ENCODE results near the gene USP47. TPM values are rescaled to one million over a fixed set of nuclear protein-coding genes. Genes with fewer than 3 reads are reported as not detected.

The USP47 gene
- total and polyA plus RNA-seq, 2 of the 13 experiments (the other 11 are each of a cell fraction or from before 2014, with no cell fraction given), result 12.2 to 52.7 TPM

DNA sequence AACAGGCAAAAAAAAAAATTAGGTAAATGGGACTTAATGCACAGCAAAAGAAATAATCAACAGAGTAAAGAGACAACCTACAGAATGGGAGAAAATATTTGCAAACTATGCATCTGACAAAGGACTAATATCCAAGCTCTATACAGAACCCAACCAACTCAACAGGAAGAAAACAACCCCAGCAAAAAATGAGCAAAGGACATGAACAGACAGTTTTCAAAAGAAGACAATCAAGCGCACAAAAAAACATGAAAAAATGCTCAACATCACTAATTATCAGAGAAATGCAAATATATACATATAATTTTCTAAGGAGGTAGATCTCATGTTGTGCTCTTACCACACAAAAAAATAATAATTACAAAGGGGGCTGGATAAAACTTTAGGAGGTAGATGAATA lies 36.5 kb upstream of the USP47 start:
- FAIRE-seq, result no peak
- Histone ChIP-seq H4K20me1 (ENCODE audit: insufficient read depth, low read length) (no peaks in the 10 kb centered on the region), H3K4me1 (ENCODE audit: insufficient read depth, low read length) (no peaks in the 10 kb centered on the region), H3K36me3 (replicated peaks in 1 of 2; ENCODE audit: control insufficient read depth in 1 of 2, insufficient read depth in 2 of 2, low read length in 2 of 2) (no peaks in the 10 kb centered on the region), H3K9me3 (ENCODE audit: low read length) (no peaks in the 10 kb centered on the region), H3K27me3 (ENCODE audit: control insufficient read depth in 1 of 2, insufficient read depth in 2 of 2, low read length in 2 of 2) (0 out of 5 replicates have a peak, but pooled peaks cover 0 to 3% of the 10 kb centered on the region in 2 experiments), H3K27ac (ENCODE audit: extremely low read length, insufficient read depth, low read length) (no peak overlapping the region), H2AFZ (ENCODE audit: low read length) (no peak overlapping the region), H3K9ac (ENCODE audit: insufficient read depth, low read depth, low read length) (no peak overlapping the region), H3K4me3 (replicated peaks in 1 of 3; ENCODE audit: insufficient read depth in 1 of 3, low read depth in 2 of 3, low read length in 3 of 3) (no peak overlapping the region), H3K4me2 (ENCODE audit: low read depth, low read length) (no peak overlapping the region), H3K79me2 (ENCODE audit: insufficient read depth, low read length) (no peaks in the 10 kb centered on the region)
- no peak for DNase-seq (ENCODE audit: low spot score)
- in situ Hi-C loops (cut with HindIII; ENCODE audit: extremely low pct_ligation_motif_present, low pct_unique_long_range_greater_than_20kb) (loop anchor here (25.0 kb wide), 1 partner anchor 482 kb away; no protein-coding TSS in a partner anchor), intact Hi-C loops (cut with micrococcal nuclease; ENCODE audit: unreplicated experiment) (no loop called here)
- no TSS peak for BruUV-seq (replicated peaks)
- ChIA-PET CTCF (ENCODE audit: low intra/inter-chr PET ratio, low total read pairs) (no interaction called here), POLR2A (no interaction called here)
- 81% methylated on average over 1 of the region's 1 CpG for WGBS (ENCODE audit: low lambda C conversion rate)
- no peak for ATAC-seq
- TF ChIP-seq, protein P1, sequence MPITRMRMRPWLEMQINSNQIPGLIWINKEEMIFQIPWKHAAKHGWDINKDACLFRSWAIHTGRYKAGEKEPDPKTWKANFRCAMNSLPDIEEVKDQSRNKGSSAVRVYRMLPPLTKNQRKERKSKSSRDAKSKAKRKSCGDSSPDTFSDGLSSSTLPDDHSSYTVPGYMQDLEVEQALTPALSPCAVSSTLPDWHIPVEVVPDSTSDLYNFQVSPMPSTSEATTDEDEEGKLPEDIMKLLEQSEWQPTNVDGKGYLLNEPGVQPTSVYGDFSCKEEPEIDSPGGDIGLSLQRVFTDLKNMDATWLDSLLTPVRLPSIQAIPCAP (CRISPR knock-in tag; IDR thresholded peaks at IDR 0.05; ENCODE audit: low read depth), result no peak
- no peak for TF ChIP-seq ZNF121 (CRISPR knock-in tag; IDR thresholded peaks at IDR 0.05)
- no peak for TF ChIP-seq ZBTB20 (CRISPR knock-in tag; IDR thresholded peaks at IDR 0.05; ENCODE audit: borderline replicate concordance, low read depth)
- TF ChIP-seq ERF (CRISPR knock-in tag; IDR thresholded peaks at IDR 0.05), result no peak
- TF ChIP-seq BRD4 (CRISPR knock-in tag; IDR thresholded peaks at IDR 0.05), result no peak
- TF ChIP-seq, protein P2, sequence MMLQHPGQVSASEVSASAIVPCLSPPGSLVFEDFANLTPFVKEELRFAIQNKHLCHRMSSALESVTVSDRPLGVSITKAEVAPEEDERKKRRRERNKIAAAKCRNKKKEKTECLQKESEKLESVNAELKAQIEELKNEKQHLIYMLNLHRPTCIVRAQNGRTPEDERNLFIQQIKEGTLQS (CRISPR knock-in tag; IDR thresholded peaks at IDR 0.05), result no peak
- TF ChIP-seq PHF21A (CRISPR knock-in tag; IDR thresholded peaks at IDR 0.05), result no peak
- TF ChIP-seq HMG20B (CRISPR knock-in tag; conservative IDR thresholded peaks at IDR 0.05), result no peak

DNA sequence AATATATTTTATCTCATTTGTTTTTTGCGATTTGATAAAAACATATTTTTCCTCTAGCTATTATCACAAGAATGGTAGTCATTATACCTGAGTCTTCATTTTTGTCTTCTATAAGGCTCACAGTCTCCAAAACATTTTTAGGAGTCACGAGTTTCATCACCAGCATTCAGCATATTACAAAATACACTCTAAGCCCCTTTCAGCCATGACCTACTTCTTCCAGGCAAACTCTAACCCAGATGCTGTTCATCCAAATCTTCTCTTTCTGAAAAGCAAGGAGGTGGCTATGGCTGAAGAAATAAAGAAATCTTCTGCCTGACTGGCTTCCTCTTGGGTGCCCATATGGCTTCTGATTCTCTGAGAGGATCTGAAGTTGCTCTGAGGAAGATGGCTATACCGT lies 35.7 kb upstream of the USP47 start:
- CTCF ChIA-PET (ENCODE audit: low intra/inter-chr PET ratio, low total read pairs), result no interaction called here
- FAIRE-seq, result no peak
- TF ChIP-seq, protein P3, sequence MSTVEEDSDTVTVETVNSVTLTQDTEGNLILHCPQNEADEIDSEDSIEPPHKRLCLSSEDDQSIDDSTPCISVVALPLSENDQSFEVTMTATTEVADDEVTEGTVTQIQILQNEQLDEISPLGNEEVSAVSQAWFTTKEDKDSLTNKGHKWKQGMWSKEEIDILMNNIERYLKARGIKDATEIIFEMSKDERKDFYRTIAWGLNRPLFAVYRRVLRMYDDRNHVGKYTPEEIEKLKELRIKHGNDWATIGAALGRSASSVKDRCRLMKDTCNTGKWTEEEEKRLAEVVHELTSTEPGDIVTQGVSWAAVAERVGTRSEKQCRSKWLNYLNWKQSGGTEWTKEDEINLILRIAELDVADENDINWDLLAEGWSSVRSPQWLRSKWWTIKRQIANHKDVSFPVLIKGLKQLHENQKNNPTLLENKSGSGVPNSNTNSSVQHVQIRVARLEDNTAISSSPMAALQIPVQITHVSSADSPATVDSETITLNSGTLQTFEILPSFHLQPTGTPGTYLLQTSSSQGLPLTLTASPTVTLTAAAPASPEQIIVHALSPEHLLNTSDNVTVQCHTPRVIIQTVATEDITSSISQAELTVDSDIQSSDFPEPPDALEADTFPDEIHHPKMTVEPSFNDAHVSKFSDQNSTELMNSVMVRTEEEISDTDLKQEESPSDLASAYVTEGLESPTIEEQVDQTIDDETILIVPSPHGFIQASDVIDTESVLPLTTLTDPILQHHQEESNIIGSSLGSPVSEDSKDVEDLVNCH (CRISPR knock-in tag; IDR thresholded peaks at IDR 0.05), result no peak
- TF ChIP-seq ELF3 (CRISPR knock-in tag; IDR thresholded peaks at IDR 0.05) (no peak), ZNF263 (CRISPR knock-in tag; IDR thresholded peaks at IDR 0.05) (no peak)
- TF ChIP-seq, protein P4, sequence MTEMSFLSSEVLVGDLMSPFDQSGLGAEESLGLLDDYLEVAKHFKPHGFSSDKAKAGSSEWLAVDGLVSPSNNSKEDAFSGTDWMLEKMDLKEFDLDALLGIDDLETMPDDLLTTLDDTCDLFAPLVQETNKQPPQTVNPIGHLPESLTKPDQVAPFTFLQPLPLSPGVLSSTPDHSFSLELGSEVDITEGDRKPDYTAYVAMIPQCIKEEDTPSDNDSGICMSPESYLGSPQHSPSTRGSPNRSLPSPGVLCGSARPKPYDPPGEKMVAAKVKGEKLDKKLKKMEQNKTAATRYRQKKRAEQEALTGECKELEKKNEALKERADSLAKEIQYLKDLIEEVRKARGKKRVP (CRISPR knock-in tag; IDR thresholded peaks at IDR 0.05), result no peak

More for the DNA sequence above, 35.7 kb upstream of the USP47 start:
- Histone ChIP-seq H3K27ac (ENCODE audit: extremely low read length, insufficient read depth, low read length) (no peak overlapping the region), H3K4me1 (ENCODE audit: insufficient read depth, low read length) (no peaks in the 10 kb centered on the region), H3K36me3 (replicated peaks in 1 of 2; ENCODE audit: control insufficient read depth in 1 of 2, insufficient read depth in 2 of 2, low read length in 2 of 2) (no peaks in the 10 kb centered on the region), H3K9me3 (ENCODE audit: low read length) (no peaks in the 10 kb centered on the region), H3K4me2 (ENCODE audit: low read depth, low read length) (no peak overlapping the region), H2AFZ (ENCODE audit: low read length) (no peak overlapping the region), H3K79me2 (ENCODE audit: insufficient read depth, low read length) (no peaks in the 10 kb centered on the region), H3K27me3 (ENCODE audit: control insufficient read depth in 1 of 2, insufficient read depth in 2 of 2, low read length in 2 of 2) (0 out of 5 replicates have a peak, but pooled peaks cover 0 to 3% of the 10 kb centered on the region in 2 experiments), H4K20me1 (ENCODE audit: insufficient read depth, low read length) (no peaks in the 10 kb centered on the region), H3K9ac (ENCODE audit: insufficient read depth, low read depth, low read length) (no peak overlapping the region), H3K4me3 (replicated peaks in 1 of 3; ENCODE audit: insufficient read depth in 1 of 3, low read depth in 2 of 3, low read length in 3 of 3) (no peak overlapping the region)
- BruUV-seq (replicated peaks), result no TSS peak
- intact Hi-C loops (cut with micrococcal nuclease; ENCODE audit: unreplicated experiment) (no loop called here), in situ Hi-C loops (cut with HindIII; ENCODE audit: extremely low pct_ligation_motif_present, low pct_unique_long_range_greater_than_20kb) (loop anchor here (25.0 kb wide), 1 partner anchor 481 kb away; no protein-coding TSS in a partner anchor)
- DNase-seq (ENCODE audit: low spot score), result no peak
- WGBS (ENCODE audit: low lambda C conversion rate), result 57% methylated on average over 3 of the region's 3 CpGs
- POLR2A ChIA-PET, result interaction anchor here (1.0 kb wide), 1 partner anchor 997 kb away, joined by 3 read pairs; the partner anchor contains the start of gene EIF4G2
- ATAC-seq, result no peak
